GM19240 (cell line): Measurements from ENCODE around the gene ITGA6.
A peak's percentile ranks its signal among the peaks of the same experiment; 100 is the strongest.

Experiments
- DNase-seq: peaks from one replicate; pipeline ENCODE4 v3.0.0; 2011; ENCODE audit warnings: low spot score; ENCODE audit not compliant: insufficient read length

Gene ITGA6

GRCh38 chr2:172440795-172441194 is 13.4 kb downstream of the ITGA6 start:
- no peak for DNase-seq

- no peak for DNase-seq
Measured at GRCh38 chr2:172442072-172442895, 14.9 kb downstream of the ITGA6 start.

- DNase-seq: no peak
Measured at GRCh38 chr2:172445851-172446250, 18.5 kb downstream of the ITGA6 start.

- DNase-seq: no peak
Measured at GRCh38 chr2:172446474-172447063, 19.2 kb downstream of the ITGA6 start.

GRCh38 chr2:172447811-172448493 is 20.6 kb downstream of the ITGA6 start:
- DNase-seq: no peak

GRCh38 chr2:172448544-172449267 is 21.3 kb downstream of the ITGA6 start:
- no peak for DNase-seq

- DNase-seq: no peak
Measured at GRCh38 chr2:172449911-172450550, 22.6 kb downstream of the ITGA6 start.

GRCh38 chr2:172451923-172452322 is 24.5 kb downstream of the ITGA6 start:
- no peak for DNase-seq

- no peak for DNase-seq
Measured at GRCh38 chr2:172452845-172453244, 25.5 kb downstream of the ITGA6 start.

GRCh38 chr2:172454404-172455120 is 27.2 kb downstream of the ITGA6 start:
- DNase-seq: no peak

- DNase-seq: no peak
Measured at GRCh38 chr2:172455121-172455515, 27.7 kb downstream of the ITGA6 start.

- no peak for DNase-seq
Measured at GRCh38 chr2:172456002-172456401, 28.6 kb downstream of the ITGA6 start.

GRCh38 chr2:172457536-172457935 is 30.1 kb downstream of the ITGA6 start:
- no peak for DNase-seq

- no peak for DNase-seq
Measured at GRCh38 chr2:172458561-172459124, 31.3 kb downstream of the ITGA6 start.

- no peak for DNase-seq
Measured at GRCh38 chr2:172460780-172461201, 33.4 kb downstream of the ITGA6 start.

GRCh38 chr2:172461591-172462372 is 34.4 kb downstream of the ITGA6 start:
- peak; percentile 28 for DNase-seq

- no peak for DNase-seq
Measured at GRCh38 chr2:172462373-172462848, 35.0 kb downstream of the ITGA6 start.

- DNase-seq: no peak
Measured at GRCh38 chr2:172462849-172463381, 35.5 kb downstream of the ITGA6 start.
